Epithelial cell of proximal tubule (primary cell): ENCODE measurements around the gene CTRB1. TPM values are rescaled to one million over a fixed set of nuclear protein-coding genes. Genes with fewer than 3 reads are reported as not detected.

Experiments
- DNase-seq: peaks from one replicate; pipeline ENCODE4 v3.0.0-alpha.2; 2011; ENCODE audit warnings: low read depth
- H3K4me3 ChIP-seq: 2 replicates; pipeline ENCODE4 v1.5.1; 2011; ENCODE audit warnings: low read depth, mild to moderate bottlenecking, low read length
- CTCF ChIP-seq: conservative IDR thresholded peaks from 2 replicates; pipeline ENCODE4 v1.5.1; 2012; ENCODE audit warnings: low read depth, mild to moderate bottlenecking, low read length
- total RNA-seq: library from RNA; depleted of rRNA; stranded (reverse); fragments of >200 nt; gene quantifications from 2 replicates; pipeline ENCODE4 v1.2.3, GENCODE V29; 2015

CTRB1 gene
- not detected in 2 replicates for total RNA-seq

- H3K4me3 ChIP-seq, result no peak within 1 kb of the TSS
- DNase-seq, result no peak
- no peak for TF ChIP-seq CTCF
Measured at GRCh38 chr16:75218256-75219076, at the start of gene CTRB1. Gene CTRB1 (plus strand): TSS chr16:75218988. CDS start chr16:75219008, 20 bp downstream.

GRCh38 chr16:75169899-75170405 is 48.8 kb upstream of the CTRB1 start:
- DNase-seq, result no peak
- no peak overlapping the region for H3K4me3 ChIP-seq
- TF ChIP-seq CTCF, result no peak

- no peak for DNase-seq
- H3K4me3 ChIP-seq, result no peak overlapping the region
- no peak for TF ChIP-seq CTCF
Measured at GRCh38 chr16:75172578-75172977, 46.2 kb upstream of the CTRB1 start.

- no peak for TF ChIP-seq CTCF
- DNase-seq, result no peak
- no peak overlapping the region for H3K4me3 ChIP-seq
Measured at GRCh38 chr16:75175074-75175473, 43.7 kb upstream of the CTRB1 start.

GRCh38 chr16:75176926-75177325 is 41.9 kb upstream of the CTRB1 start:
- no peak overlapping the region for H3K4me3 ChIP-seq
- TF ChIP-seq CTCF, result no peak
- DNase-seq, result no peak

GRCh38 chr16:75179208-75179607 is 39.6 kb upstream of the CTRB1 start:
- no peak overlapping the region for H3K4me3 ChIP-seq
- no peak for TF ChIP-seq CTCF
- DNase-seq, result no peak

GRCh38 chr16:75181630-75182029 is 37.2 kb upstream of the CTRB1 start:
- no peak for TF ChIP-seq CTCF
- H3K4me3 ChIP-seq, result no peak overlapping the region
- DNase-seq, result no peak
